GM21381 (cell line): ENCODE data around the gene OR1J4.

ENCODE experiments used
- ATAC-seq: cut with Tn5 transposase; IDR thresholded peaks from one replicate; pipeline ENCODE4 v1.9.1; 2021; ENCODE audit warnings: mild to moderate bottlenecking, moderate library complexity; ENCODE audit not compliant: unreplicated experiment

The OR1J4 gene

GRCh38 chr9:122567901-122568300 is 49.0 kb downstream of the OR1J4 start:
- no peak for ATAC-seq
